ENCODE measurements around the gene TSHZ2.

The TSHZ2 gene

GRCh38 chr20:53384392-53384791 lies 412.2 kb downstream of the TSHZ2 start:
- DNase-seq (ENCODE audit: low read depth) = no peak

GRCh38 chr20:53385941-53386767 lies 414.0 kb downstream of the TSHZ2 start:
- DNase-seq (ENCODE audit: low read depth) = no peak

- DNase-seq (ENCODE audit: low read depth) = no peak
Measured at GRCh38 chr20:53387983-53388675, 416.0 kb downstream of the TSHZ2 start.

- no peak for DNase-seq (ENCODE audit: low read depth)
Measured at GRCh38 chr20:53389516-53390300, 417.6 kb downstream of the TSHZ2 start.

- peak; percentile 1 for DNase-seq (ENCODE audit: low read depth)
Measured at GRCh38 chr20:53390770-53391169, 418.6 kb downstream of the TSHZ2 start.

GRCh38 chr20:53394433-53394832 lies 422.3 kb downstream of the TSHZ2 start:
- no peak for DNase-seq (ENCODE audit: low read depth)

- no peak for DNase-seq (ENCODE audit: low read depth)
Measured at GRCh38 chr20:53395188-53395923, 423.2 kb downstream of the TSHZ2 start.

GRCh38 chr20:53399083-53399482 lies 426.9 kb downstream of the TSHZ2 start:
- no peak for DNase-seq (ENCODE audit: low read depth)

- DNase-seq (ENCODE audit: low read depth) = no peak
Measured at GRCh38 chr20:53399592-53400335, 427.6 kb downstream of the TSHZ2 start.

GRCh38 chr20:53402233-53403005 lies 430.3 kb downstream of the TSHZ2 start:
- no peak for DNase-seq (ENCODE audit: low read depth)

- no peak for DNase-seq (ENCODE audit: low read depth)
Measured at GRCh38 chr20:53403029-53403428, 430.9 kb downstream of the TSHZ2 start.

GRCh38 chr20:53405139-53405538 lies 433.0 kb downstream of the TSHZ2 start:
- DNase-seq (ENCODE audit: low read depth) = no peak

GRCh38 chr20:53406580-53406979 lies 434.4 kb downstream of the TSHZ2 start:
- no peak for DNase-seq (ENCODE audit: low read depth)

- peak; percentile 3 for DNase-seq (ENCODE audit: low read depth)
Measured at GRCh38 chr20:53408691-53409446, 436.7 kb downstream of the TSHZ2 start.

GRCh38 chr20:53409447-53409717 lies 437.2 kb downstream of the TSHZ2 start:
- no peak for DNase-seq (ENCODE audit: low read depth)

- DNase-seq (ENCODE audit: low read depth) = no peak
Measured at GRCh38 chr20:53411129-53411528, 439.0 kb downstream of the TSHZ2 start.

GRCh38 chr20:53411891-53412290 lies 439.7 kb downstream of the TSHZ2 start:
- no peak for DNase-seq (ENCODE audit: low read depth)

- DNase-seq (ENCODE audit: low read depth) = no peak
Measured at GRCh38 chr20:53412577-53413185, 440.5 kb downstream of the TSHZ2 start.

- no peak for DNase-seq (ENCODE audit: low read depth)
Measured at GRCh38 chr20:53413186-53413631, 441.1 kb downstream of the TSHZ2 start.

Data from GM04504 (cell line).